EL (cell line): ENCODE data around the gene NLRP5.
"Not testable (repeated sequence)": the region's sequence is repeated elsewhere in the genome, so short reads cannot be mapped to it uniquely, and the experiment has no call there.

ENCODE experiments used
- DNase-seq: peaks from one replicate; pipeline ENCODE4 v3.0.0-alpha.2; 2016

NLRP5 gene

DNA sequence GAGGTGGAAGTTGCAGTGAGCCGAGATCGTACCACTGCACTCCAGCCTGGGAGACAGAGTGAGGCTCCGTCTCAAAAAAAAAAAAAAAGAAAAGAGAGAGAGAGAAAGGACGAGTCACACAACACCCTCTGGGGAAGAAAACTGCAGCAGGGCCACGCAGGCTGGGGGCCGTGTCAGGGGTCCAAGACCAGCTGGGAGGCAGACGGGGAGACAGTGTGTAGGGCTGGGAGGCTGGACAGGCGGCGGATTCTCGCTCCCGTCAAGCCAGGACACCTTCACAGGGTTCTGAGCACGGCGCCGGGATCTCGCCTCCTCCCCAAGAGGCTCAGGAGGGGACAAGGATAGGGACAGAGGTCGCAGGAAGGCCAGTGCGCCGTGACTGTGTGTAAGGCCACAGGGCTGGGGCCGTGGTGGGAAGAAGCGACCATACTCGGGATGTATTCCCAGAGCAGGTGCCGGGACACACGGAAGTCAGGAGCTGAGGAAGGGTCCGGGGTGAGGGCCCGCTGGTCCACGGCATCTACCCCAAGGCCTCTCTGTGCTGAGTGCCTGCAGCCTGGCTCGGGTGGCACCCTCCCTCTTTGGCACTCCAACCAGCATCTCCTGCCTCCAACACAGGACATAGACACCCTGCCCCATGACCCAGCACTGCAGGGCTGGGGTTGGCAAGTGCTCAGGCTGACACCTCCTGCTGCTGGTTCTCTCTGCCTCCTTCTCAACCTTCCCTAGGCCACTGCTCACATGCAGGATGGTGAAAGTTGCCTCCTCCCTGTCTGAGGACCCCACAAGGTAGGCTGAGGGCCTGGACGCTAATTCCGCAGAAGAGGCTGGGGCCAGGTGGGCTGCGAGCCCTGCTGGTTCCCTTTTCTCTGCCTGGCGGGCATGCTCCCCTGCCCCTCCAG lies 113.3 kb downstream of the NLRP5 start:
- DNase-seq: no peak

DNA sequence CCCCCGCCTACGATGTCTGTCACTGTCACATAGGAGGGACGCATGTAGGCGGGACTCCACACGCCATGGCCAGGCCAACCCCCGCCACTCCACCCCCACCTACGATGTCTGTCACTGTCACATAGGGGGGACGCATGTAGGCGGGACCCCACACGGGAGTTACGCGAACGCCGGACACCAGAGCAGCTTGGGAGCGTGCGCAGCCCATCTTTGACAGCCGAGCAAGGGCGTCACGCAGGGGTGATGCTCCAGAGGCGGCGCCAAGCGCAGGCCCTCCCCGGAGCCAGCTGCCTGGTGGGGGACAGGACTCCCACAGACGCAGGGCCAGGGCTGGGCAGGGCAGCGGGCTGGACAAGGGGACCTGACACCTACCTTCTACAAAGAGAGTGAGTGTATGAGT lies 114.5 kb downstream of the NLRP5 start:
- no peak for DNase-seq

DNA sequence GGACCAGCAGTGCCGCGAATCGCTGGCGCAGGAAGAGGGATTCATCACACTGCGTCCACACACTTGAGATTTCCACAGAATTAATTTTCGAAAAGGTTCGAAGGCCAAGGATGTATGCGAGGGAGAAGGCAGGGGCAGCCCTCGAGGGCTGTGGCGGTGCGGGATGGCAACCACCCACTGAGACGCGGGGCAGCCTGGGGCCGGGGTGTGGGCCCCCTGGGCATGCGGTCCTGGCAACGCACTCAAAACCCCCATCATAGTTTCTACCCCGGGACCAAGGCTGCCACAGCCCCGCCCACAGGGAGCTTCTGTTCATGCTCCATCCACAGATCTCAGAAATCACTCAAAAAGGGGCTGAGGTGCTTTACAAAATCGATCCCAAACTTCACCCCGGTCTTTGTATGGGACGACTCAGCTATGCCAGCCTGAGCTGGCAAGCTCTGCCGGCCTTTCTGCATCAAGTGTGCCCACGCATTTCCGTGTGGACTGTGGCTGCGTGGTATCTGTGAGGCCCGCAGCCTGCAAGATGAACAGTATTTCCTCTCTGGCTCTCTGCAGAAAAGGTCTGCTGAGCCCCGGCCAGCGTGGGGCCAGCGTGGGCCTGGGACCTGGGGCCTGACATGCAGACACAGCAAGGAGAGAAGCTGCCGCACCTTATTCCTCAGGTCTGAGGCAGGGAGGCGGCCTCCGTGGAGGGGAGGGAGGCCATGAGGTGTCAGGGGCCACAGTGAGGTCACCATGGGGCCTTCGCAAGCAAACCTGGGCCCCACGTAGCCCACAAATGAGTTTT lies 115.4 kb downstream of the NLRP5 start:
- DNase-seq: no peak

DNA sequence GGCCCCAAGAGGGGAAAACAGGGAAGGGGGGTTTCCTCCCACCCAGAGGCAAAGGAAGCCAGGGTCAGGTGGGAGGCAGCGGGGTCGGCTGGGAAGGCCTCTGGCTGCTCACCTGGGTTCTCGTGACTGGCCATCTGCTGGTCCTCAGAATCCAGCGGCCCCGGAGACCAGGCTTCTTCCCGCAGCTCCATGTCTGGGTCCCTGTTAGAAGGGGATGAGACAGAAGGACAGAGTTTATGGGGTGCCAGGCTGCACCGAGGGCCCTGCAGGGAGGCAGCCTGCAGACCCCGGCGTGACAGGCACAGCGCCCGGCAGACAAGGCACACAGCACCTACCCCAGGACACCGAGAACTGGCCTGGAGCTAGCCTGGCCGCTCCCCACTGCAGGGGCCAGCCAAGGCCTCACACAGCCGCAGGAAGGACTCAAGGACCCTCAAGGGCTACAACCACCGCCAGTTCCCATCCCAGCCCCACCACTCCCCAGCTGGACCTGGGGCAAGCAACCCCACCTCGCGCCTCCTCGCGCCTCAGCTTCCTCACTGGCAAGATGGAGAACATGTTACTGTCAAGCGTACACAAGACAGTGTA lies 116.5 kb downstream of the NLRP5 start:
- no peak for DNase-seq

DNA sequence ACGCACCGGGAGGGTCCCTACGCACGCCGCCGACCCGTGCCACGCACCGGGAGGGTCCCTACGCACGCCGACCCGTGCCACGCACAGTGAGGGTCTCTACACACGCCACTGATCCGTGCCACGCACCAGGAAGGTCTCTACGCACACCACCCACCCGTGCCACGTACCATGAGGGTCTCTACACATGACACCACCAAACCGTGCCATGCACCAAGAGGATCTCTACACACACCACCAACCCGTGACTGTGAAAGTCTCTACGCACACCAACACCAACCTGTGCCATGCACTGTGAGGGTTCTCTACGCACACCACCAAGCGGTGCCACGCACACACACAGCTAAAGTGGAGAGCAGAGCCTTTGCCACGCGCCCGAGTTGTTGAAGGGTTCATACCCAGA lies 117.8 kb downstream of the NLRP5 start:
- DNase-seq: no peak

DNA sequence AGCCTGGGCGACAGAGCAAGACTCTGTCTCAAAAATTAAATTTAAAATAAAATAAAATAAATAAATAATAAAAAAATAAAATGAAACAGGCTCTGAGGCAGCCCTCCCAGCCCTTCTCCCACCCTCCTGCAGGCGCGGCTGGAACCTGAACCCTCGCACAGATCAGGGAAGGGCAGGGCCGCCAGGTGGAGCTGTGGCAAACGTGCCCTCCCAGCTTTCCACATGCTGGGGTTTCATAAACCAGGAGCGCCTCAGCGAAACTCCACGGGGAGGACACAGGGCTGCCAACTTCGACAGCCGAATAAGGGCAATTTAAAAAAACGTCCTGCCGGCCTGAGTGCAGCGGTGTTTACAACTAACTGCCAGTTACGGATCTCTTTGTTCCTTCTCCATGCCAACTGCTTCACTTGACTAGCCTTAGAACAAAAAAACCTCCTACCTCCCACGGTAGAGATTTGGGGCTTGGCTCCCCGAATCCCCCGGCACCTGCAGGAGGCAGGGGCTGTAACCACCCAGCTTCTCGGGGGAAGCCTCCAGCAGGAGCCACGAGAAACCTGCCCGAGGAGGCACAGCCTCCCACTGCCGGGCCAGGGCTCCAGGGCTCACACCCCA lies 118.6 kb downstream of the NLRP5 start:
- no peak for DNase-seq

DNA sequence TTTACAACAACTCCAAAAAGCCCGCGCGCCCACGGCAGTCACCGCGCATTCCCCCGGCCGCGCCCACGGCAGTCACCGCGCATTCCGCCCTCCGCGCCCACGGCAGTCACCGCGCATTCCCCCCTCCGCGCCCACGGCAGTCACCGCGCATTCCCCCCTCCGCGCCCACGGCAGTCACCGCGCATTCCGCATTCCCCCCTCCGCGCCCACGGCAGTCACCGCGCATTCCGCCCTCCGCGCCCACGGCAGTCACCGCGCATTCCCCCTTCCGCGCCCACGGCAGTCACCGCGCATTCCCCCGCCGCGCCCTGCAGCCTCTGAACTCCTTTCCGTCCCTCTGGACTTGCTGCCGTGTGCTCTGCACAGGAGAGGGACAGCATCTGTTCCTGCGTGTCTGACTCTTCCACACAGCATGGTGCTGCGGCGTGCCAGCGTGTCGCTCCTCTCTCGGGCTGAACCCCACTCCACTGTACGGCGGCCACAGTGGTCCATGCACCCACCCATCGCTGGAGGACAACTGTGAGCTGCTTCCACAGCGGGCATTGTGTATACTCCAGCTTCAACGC lies 119.3 kb downstream of the NLRP5 start:
- not testable (repeated sequence) for DNase-seq

DNA sequence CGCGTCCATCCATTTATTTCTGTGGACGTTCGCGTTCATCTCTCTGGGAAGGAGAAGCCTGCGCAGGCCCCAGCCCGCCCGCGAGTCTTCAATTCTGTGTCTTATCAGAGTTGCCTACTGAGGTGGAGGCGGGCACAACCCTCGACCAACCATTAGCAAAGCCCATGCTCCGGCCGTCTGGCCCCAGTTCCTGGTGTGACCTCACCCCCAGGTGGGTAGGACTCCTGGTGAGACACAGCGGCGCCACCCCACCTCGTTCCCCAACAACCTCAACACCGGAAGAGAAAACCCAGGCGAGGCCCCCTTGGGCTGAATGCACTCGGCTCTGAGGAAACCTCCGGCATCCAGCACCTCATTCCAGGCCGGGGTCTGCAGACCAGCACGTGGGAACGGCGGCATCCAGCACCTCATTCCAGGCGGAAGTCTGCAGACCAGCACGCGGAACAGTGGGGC lies 119.8 kb downstream of the NLRP5 start:
- no peak for DNase-seq

DNA sequence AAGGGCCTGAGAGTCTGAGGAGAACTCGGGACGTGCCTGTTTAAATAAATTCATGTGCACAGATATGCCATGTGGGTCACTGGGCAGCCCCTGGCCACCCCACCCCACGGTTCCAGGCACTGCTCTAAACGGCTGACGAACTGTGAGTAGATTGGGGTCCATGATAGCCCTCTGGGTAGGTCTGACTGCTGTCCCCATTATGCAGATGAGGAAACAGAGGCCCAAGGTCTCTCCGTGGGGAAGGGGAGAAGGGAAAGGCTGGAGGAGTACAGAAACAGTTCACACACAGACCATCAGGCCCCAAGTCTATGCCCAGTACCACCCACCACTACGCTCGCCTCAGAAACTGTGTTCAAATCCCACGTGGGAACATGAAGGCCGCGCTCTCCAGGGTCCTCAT lies 120.4 kb downstream of the NLRP5 start:
- no peak for DNase-seq

DNA sequence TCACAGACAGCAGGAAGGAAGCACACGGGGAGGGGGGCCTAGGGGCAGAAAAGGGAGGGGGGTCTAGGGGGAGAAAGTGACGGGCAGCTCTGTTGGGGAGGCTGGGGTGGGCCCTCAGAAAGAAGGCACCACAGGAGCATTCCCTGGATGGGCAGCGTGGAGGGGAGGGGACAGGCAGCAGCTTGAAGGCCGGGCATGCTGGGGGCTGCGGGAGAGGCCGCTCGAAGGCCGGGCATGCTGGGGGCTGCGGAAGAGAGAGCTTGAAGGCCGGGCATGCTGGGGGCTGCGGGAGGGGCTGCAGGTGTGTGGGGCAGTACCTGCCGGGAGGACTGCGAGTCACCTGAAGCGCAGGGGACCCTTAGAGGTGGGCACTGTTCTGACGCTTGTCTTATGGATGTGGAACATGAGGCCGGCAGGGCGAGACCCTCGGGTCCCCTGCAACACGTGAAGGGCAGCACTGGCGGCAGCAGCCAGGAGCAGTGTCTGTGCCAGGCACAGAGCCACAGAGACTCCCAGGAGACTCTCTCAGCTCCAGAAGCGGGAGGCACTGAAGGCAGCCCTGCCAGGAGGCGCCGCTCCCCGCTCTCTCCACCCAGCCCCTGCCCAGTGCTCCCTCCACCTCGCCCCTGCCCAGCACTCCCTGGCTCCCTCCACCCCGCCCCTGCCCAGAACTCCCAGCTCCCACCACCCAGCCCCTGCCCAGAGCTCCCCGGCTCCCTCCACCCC lies 121.2 kb downstream of the NLRP5 start:
- no peak for DNase-seq

DNA sequence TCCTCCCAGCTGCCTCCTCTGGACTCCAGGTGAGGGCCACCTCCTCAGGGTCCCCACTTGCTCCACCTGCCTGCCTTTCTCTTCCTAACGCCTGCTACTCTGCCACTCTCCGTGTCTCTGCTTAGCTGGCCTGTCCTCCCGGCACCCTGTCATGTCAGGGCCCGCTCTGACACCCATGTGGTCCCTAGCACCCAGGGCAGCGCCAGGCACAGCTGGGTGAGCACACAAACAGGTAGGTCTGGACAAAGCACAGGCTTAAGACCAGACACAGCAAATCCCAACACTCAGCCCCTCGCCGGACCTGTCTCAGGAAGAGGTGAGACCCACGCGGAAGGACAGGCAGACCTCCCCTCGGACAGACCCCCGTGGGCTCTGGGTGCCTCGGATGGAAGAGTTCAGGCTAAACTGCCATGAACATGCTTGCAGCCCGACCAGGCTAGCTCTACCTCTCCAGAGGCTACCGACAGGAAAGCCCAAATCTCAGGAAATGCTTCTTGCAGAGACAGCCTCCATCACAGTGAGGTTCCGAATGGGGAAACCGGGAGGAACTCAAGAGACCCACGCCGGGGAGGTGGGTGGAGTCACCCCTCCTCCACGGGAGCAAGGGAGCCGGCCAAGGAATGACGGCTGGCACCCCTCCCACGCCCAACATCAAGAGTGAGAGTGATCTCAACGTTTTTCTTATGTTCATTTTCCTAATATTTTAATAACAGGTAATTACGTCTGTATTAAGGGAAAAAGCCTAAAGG lies 122.0 kb downstream of the NLRP5 start:
- no peak for DNase-seq

DNA sequence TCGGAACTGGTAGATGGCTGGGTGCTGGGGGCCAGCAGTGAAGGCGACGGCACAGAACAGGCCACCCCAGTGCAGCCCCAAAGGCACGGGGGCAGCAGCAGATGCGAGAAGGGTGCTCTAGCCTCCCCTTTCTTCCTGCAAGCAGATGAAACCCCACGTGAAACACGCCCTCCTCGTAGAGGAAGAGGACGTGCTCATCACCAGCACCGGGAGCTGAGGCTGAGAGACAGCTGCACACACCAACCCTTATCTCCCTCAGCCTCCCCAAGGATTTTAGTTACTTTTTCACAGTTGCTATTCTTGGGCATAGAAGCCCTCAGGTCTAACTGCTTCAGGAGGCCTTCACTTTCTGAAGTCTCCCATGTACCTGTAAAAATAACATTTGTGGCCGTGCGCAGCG lies 122.7 kb downstream of the NLRP5 start:
- DNase-seq: no peak

DNA sequence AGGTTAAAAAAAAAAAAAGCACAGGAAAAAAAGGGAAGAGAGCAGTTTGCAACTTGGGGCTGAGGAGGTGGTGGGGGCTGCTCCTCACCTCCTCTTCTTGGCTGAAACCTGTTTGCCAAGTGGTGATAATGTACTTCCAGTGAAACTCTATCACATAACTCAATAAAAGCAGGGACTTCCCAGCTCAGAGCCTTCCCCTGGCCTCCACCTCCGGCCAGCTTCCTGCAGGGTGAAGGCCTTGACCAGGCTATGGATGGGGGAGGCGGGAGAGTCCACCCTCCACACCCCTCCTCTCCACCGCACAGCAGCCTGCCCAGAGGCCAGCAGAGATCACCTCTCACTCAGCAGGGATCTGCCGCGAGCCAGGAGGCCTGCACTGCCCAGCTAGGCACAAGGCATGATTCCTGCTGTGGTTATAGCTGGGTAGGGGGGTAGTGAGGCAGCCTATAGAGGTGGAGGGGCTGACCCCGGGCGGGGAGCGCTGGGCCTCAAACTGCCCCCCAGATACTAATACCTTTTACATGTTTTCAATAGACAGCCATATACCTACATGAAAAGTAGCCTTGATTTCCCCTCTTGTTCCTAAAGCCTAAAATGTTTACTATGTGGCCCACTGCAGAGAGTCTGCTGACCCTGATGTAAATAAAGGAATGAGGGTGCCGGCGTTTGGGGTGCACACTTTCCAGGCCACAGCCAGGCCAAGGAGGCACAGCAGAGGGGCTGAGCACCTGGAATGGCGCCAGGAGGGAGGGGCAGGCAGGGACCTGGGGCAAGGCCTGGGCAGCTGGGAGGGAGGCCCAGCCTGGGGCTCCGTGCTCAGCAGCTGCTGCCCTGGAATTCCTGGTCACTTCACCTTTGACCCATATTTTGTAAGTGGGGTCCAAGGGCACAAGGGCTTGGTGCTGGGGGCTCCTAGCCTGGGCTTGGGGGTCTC lies 124.2 kb downstream of the NLRP5 start:
- peak; percentile 39 for DNase-seq
